Osteoblast (primary cell): ENCODE measurements around the gene WNK4. TPM values are rescaled to one million over a fixed set of nuclear protein-coding genes. Genes with fewer than 3 reads are reported as not detected.
A peak's percentile ranks its signal among the peaks of the same experiment; 100 is the strongest.

Experiments used
- DNase-seq: peaks from one replicate; pipeline ENCODE4 v3.0.0; 2011; ENCODE audit warnings: low spot score, mixed read lengths; ENCODE audit not compliant: insufficient read length; ENCODE audit errors: missing footprints
- H2AFZ ChIP-seq: 2 replicates; pipeline ENCODE4 v1.6.0; 2011; ENCODE audit warnings: mild to moderate bottlenecking, low read length
- H3K27ac ChIP-seq: 2 replicates; pipeline ENCODE4 v1.5.1; 2011; ENCODE audit warnings: mild to moderate bottlenecking, low read depth, low read length, moderate library complexity
- H3K27me3 ChIP-seq: 2 replicates; pipeline ENCODE4 v1.6.0; 2012; ENCODE audit warnings: mild to moderate bottlenecking, control low read depth, inconsistent platforms, low read length, moderate library complexity; ENCODE audit not compliant: insufficient read depth
- H3K36me3 ChIP-seq: 2 replicates; pipeline ENCODE4 v1.5.1; 2011; ENCODE audit warnings: mild to moderate bottlenecking, low read length, control low read depth, moderate library complexity; ENCODE audit not compliant: insufficient read depth
- H3K4me1 ChIP-seq: 2 replicates; pipeline ENCODE4 v1.5.1; 2011; ENCODE audit warnings: mild to moderate bottlenecking, low read length, control low read depth, moderate library complexity; ENCODE audit not compliant: insufficient read depth
- H3K4me2 ChIP-seq: 2 replicates; pipeline ENCODE4 v1.6.0; 2011; ENCODE audit warnings: mild to moderate bottlenecking, low read length; ENCODE audit not compliant: insufficient read depth
- H3K4me3 ChIP-seq: fragments of 200-600 bp; sonication (generic); 3 replicates; pipeline ENCODE4 v1.5.1; 2012; ENCODE audit warnings: mild to moderate bottlenecking, low read length, inconsistent platforms; ENCODE audit not compliant: insufficient read depth
- H3K79me2 ChIP-seq: 2 replicates; pipeline ENCODE4 v1.6.0; 2012; ENCODE audit warnings: mild to moderate bottlenecking, low read length, control low read depth, inconsistent platforms; ENCODE audit not compliant: insufficient read depth
- H3K9me3 ChIP-seq: 2 replicates; pipeline ENCODE4 v1.5.1; 2011; ENCODE audit warnings: low read depth, low read length, control low read depth
- H4K20me1 ChIP-seq: 2 replicates; pipeline ENCODE4 v1.6.0; 2012; ENCODE audit warnings: mild to moderate bottlenecking, low read length, control low read depth; ENCODE audit not compliant: insufficient read depth
- CTCF ChIP-seq: IDR thresholded peaks from 2 replicates; pipeline ENCODE4 v1.5.1; 2011; ENCODE audit warnings: mild to moderate bottlenecking, low read depth, low read length, moderate library complexity; ENCODE audit errors: extremely low read depth
- total RNA-seq: library from RNA; depleted of rRNA; stranded (reverse); fragments of >200 nt; gene quantifications from 2 replicates; pipeline ENCODE4 v1.2.3, GENCODE V29; 2012

The WNK4 gene
- total RNA-seq, 1 donor = not detected

GRCh38 chr17:42844271-42844670, 63.9 kb downstream of the WNK4 start, which contains the start of gene AOC2:
Gene AOC2 (plus strand): TSS chr17:42844580. CDS start chr17:42844627, 47 bp downstream.
- Histone ChIP-seq H2AFZ (no peak within 1 kb of the TSS), H3K4me1 (peaks cover 16% of the 10 kb centered on the region), H3K4me3 (no peak within 1 kb of the TSS), H3K79me2 (no peaks in the 10 kb centered on the region), H4K20me1 (peaks cover 29% of the 10 kb centered on the region), H3K27me3 (peaks cover 7% of the 10 kb centered on the region), H3K36me3 (peaks cover 47% of the 10 kb centered on the region), H3K27ac (no peak within 1 kb of the TSS), H3K9me3 (no peaks in the 10 kb centered on the region), H3K4me2 (no peak within 1 kb of the TSS)
- no peak for TF ChIP-seq CTCF
- no peak for DNase-seq

GRCh38 chr17:42844761-42845555, 64.5 kb downstream of the WNK4 start:
- peaks cover 29% of the 10 kb centered on the region for H4K20me1 ChIP-seq
- H3K4me3 ChIP-seq = no peak overlapping the region
- no peak overlapping the region for H3K27ac ChIP-seq
- H3K4me1 ChIP-seq = peaks cover 16% of the 10 kb centered on the region
- no peaks in the 10 kb centered on the region for H3K79me2 ChIP-seq
- peaks cover 14% of the 10 kb centered on the region for H3K27me3 ChIP-seq
- no peak for TF ChIP-seq CTCF
- H3K36me3 ChIP-seq = peaks cover 43% of the 10 kb centered on the region
- peak; percentile 32 for DNase-seq
- H3K4me2 ChIP-seq = no peak overlapping the region
- no peaks in the 10 kb centered on the region for H3K9me3 ChIP-seq
- no peak overlapping the region for H2AFZ ChIP-seq

- Histone ChIP-seq H3K4me2 (no peak overlapping the region), H3K36me3 (peaks cover 38% of the 10 kb centered on the region)
- TF ChIP-seq CTCF = no peak
Measured at GRCh38 chr17:42845556-42845917, 65.1 kb downstream of the WNK4 start.

GRCh38 chr17:42845918-42846593, 65.6 kb downstream of the WNK4 start:
- H3K27ac ChIP-seq = peak overlapping the region; percentile 25
- H3K9me3 ChIP-seq = no peaks in the 10 kb centered on the region
- H3K4me1 ChIP-seq = peaks cover 16% of the 10 kb centered on the region
- H3K79me2 ChIP-seq = no peaks in the 10 kb centered on the region
- H3K27me3 ChIP-seq = peaks cover 21% of the 10 kb centered on the region
- H3K4me3 ChIP-seq = no peak overlapping the region
- peaks cover 34% of the 10 kb centered on the region for H3K36me3 ChIP-seq
- peak; percentile 91 for DNase-seq
- no peak overlapping the region for H2AFZ ChIP-seq
- peak overlapping the region; percentile 52 for H3K4me2 ChIP-seq
- H4K20me1 ChIP-seq = peaks cover 29% of the 10 kb centered on the region
- TF ChIP-seq CTCF = no peak

More at GRCh38 chr17:42845556-42845917, 65.1 kb downstream of the WNK4 start:
- Histone ChIP-seq H3K9me3 (no peaks in the 10 kb centered on the region), H3K4me1 (peaks cover 16% of the 10 kb centered on the region), H3K27me3 (peaks cover 19% of the 10 kb centered on the region), H3K4me3 (no peak overlapping the region), H4K20me1 (peaks cover 29% of the 10 kb centered on the region), H2AFZ (no peak overlapping the region), H3K27ac (no peak overlapping the region), H3K79me2 (no peaks in the 10 kb centered on the region)
- DNase-seq = peak; percentile 87
